ENCODE data around the gene LPAR6. TPM values are rescaled to one million over a fixed set of nuclear protein-coding genes. Genes with fewer than 3 reads are reported as not detected.
"Not testable (repeated sequence)": the region's sequence is repeated elsewhere in the genome, so short reads cannot be mapped to it uniquely, and the experiment has no call there.

Gene LPAR6
- total RNA-seq, 1 donor from 2014 or later: 4.9 TPM

GRCh38 chr13:48434200-48434599 is 21.3 kb upstream of the LPAR6 start:
- intact Hi-C loops (cut with micrococcal nuclease): no loop called here
- Mint-ChIP-seq H3K9me3 (no peaks in the 10 kb centered on the region), H3K4me1 (ENCODE audit: low read depth) (peaks cover 44% of the 10 kb centered on the region), H3K36me3 (ENCODE audit: low read depth) (peaks cover 17% of the 10 kb centered on the region), H3K27me3 (ENCODE audit: insufficient read depth) (no peaks in the 10 kb centered on the region), H3K4me3 (no peak overlapping the region), H3K27ac (no peak overlapping the region)
- no peak for DNase-seq (ENCODE audit: low spot score)

GRCh38 chr13:48431987-48432615 is 19.2 kb upstream of the LPAR6 start:
- Mint-ChIP-seq H3K9me3 (no peaks in the 10 kb centered on the region), H3K4me1 (ENCODE audit: low read depth) (peaks cover 49% of the 10 kb centered on the region), H3K27me3 (ENCODE audit: insufficient read depth) (no peaks in the 10 kb centered on the region), H3K36me3 (ENCODE audit: low read depth) (peaks cover 16% of the 10 kb centered on the region), H3K4me3 (no peak overlapping the region), H3K27ac (no peak overlapping the region)
- intact Hi-C loops (cut with micrococcal nuclease): no loop called here
- DNase-seq (ENCODE audit: low spot score): no peak

GRCh38 chr13:48431431-48431830 is 18.5 kb upstream of the LPAR6 start:
- Mint-ChIP-seq H3K27ac (no peak overlapping the region), H3K4me3 (no peak overlapping the region)

GRCh38 chr13:48429886-48430285 is 17.0 kb upstream of the LPAR6 start:
- H3K4me1 Mint-ChIP-seq (ENCODE audit: low read depth): peaks cover 40% of the 10 kb centered on the region
- H3K4me3 Mint-ChIP-seq: no peak overlapping the region
- intact Hi-C loops (cut with micrococcal nuclease): no loop called here
- peaks cover 6% of the 10 kb centered on the region for H3K9me3 Mint-ChIP-seq
- H3K27ac Mint-ChIP-seq: no peak overlapping the region
- no peaks in the 10 kb centered on the region for H3K27me3 Mint-ChIP-seq (ENCODE audit: insufficient read depth)
- DNase-seq (ENCODE audit: low spot score): no peak
- peaks cover 13% of the 10 kb centered on the region for H3K36me3 Mint-ChIP-seq (ENCODE audit: low read depth)

More at GRCh38 chr13:48431431-48431830, 18.5 kb upstream of the LPAR6 start:
- DNase-seq (ENCODE audit: low spot score): no peak
- H3K9me3 Mint-ChIP-seq: peaks cover 4% of the 10 kb centered on the region
- intact Hi-C loops (cut with micrococcal nuclease): no loop called here
- H3K36me3 Mint-ChIP-seq (ENCODE audit: low read depth): peaks cover 17% of the 10 kb centered on the region
- no peaks in the 10 kb centered on the region for H3K27me3 Mint-ChIP-seq (ENCODE audit: insufficient read depth)
- H3K4me1 Mint-ChIP-seq (ENCODE audit: low read depth): peaks cover 48% of the 10 kb centered on the region

- DNase-seq (ENCODE audit: low spot score): no peak
- Mint-ChIP-seq H3K36me3 (ENCODE audit: low read depth) (peaks cover 7% of the 10 kb centered on the region), H3K4me3 (no peak overlapping the region), H3K27me3 (ENCODE audit: insufficient read depth) (no peaks in the 10 kb centered on the region), H3K9me3 (peaks cover 6% of the 10 kb centered on the region), H3K27ac (no peak overlapping the region), H3K4me1 (ENCODE audit: low read depth) (peaks cover 34% of the 10 kb centered on the region)
- intact Hi-C loops (cut with micrococcal nuclease): no loop called here
Measured at GRCh38 chr13:48429036-48429435, 16.1 kb upstream of the LPAR6 start.

GRCh38 chr13:48426755-48427298 is 13.9 kb upstream of the LPAR6 start:
- Mint-ChIP-seq H3K36me3 (ENCODE audit: low read depth) (peaks cover 14% of the 10 kb centered on the region), H3K4me1 (ENCODE audit: low read depth) (peaks cover 28% of the 10 kb centered on the region), H3K27ac (peak overlapping the region; percentile 63)
- DNase-seq (ENCODE audit: low spot score); H3K4me3 Mint-ChIP-seq; H3K27me3 Mint-ChIP-seq (ENCODE audit: insufficient read depth); H3K9me3 Mint-ChIP-seq; intact Hi-C loops (cut with micrococcal nuclease): not testable (repeated sequence)

- DNase-seq (ENCODE audit: low spot score): no peak
- Mint-ChIP-seq H3K4me3 (no peak overlapping the region), H3K27me3 (ENCODE audit: insufficient read depth) (no peaks in the 10 kb centered on the region), H3K36me3 (ENCODE audit: low read depth) (peaks cover 14% of the 10 kb centered on the region), H3K9me3 (peaks cover 14% of the 10 kb centered on the region), H3K27ac (no peak overlapping the region), H3K4me1 (ENCODE audit: low read depth) (peaks cover 20% of the 10 kb centered on the region)
- intact Hi-C loops (cut with micrococcal nuclease): no loop called here
Measured at GRCh38 chr13:48426052-48426451, 13.1 kb upstream of the LPAR6 start.

GRCh38 chr13:48424212-48424611 is 11.3 kb upstream of the LPAR6 start:
- no peak overlapping the region for H3K4me3 Mint-ChIP-seq
- H3K36me3 Mint-ChIP-seq (ENCODE audit: low read depth): peaks cover 15% of the 10 kb centered on the region
- DNase-seq (ENCODE audit: low spot score): no peak
- H3K27me3 Mint-ChIP-seq (ENCODE audit: insufficient read depth): peaks cover 2% of the 10 kb centered on the region
- no peak overlapping the region for H3K27ac Mint-ChIP-seq
- peaks cover 9% of the 10 kb centered on the region for H3K4me1 Mint-ChIP-seq (ENCODE audit: low read depth)
- intact Hi-C loops (cut with micrococcal nuclease): no loop called here
- H3K9me3 Mint-ChIP-seq: peaks cover 30% of the 10 kb centered on the region

GRCh38 chr13:48422003-48422402 is 9.1 kb upstream of the LPAR6 start:
- H3K4me1 Mint-ChIP-seq (ENCODE audit: low read depth); H3K27ac Mint-ChIP-seq; DNase-seq (ENCODE audit: low spot score); intact Hi-C loops (cut with micrococcal nuclease); H3K4me3 Mint-ChIP-seq; H3K27me3 Mint-ChIP-seq (ENCODE audit: insufficient read depth): not testable (repeated sequence)
- Mint-ChIP-seq H3K9me3 (peaks cover 48% of the 10 kb centered on the region), H3K36me3 (ENCODE audit: low read depth) (peaks cover 29% of the 10 kb centered on the region)

GRCh38 chr13:48415516-48415915 is 2.6 kb upstream of the LPAR6 start:
- DNase-seq (ENCODE audit: low spot score): no peak
- H3K9me3 Mint-ChIP-seq: peaks cover 37% of the 10 kb centered on the region
- H3K4me3 Mint-ChIP-seq: no peak overlapping the region
- peaks cover 2% of the 10 kb centered on the region for H3K27me3 Mint-ChIP-seq (ENCODE audit: insufficient read depth)
- H3K27ac Mint-ChIP-seq: no peak overlapping the region
- intact Hi-C loops (cut with micrococcal nuclease): loop anchor here (2.0 kb wide), 1 partner anchor 15 kb away; no protein-coding TSS in a partner anchor
- H3K4me1 Mint-ChIP-seq (ENCODE audit: low read depth): peaks cover 23% of the 10 kb centered on the region
- peaks cover 22% of the 10 kb centered on the region for H3K36me3 Mint-ChIP-seq (ENCODE audit: low read depth)

- Mint-ChIP-seq H3K4me3 (no peak overlapping the region), H3K27ac (no peak overlapping the region)
- intact Hi-C loops (cut with micrococcal nuclease): loop anchor here (2.0 kb wide), 1 partner anchor 14 kb away; no protein-coding TSS in a partner anchor
Measured at GRCh38 chr13:48414501-48414900, 1.6 kb upstream of the LPAR6 start.

GRCh38 chr13:48411841-48412531 is 927 bp downstream of the LPAR6 start:
- H3K27me3 Mint-ChIP-seq (ENCODE audit: insufficient read depth): no peaks in the 10 kb centered on the region
- no peak for DNase-seq (ENCODE audit: low spot score)
- peak overlapping the region; percentile 96 for H3K4me3 Mint-ChIP-seq
- intact Hi-C loops (cut with micrococcal nuclease): no loop called here
- peaks cover 6% of the 10 kb centered on the region for H3K9me3 Mint-ChIP-seq
- peaks cover 50% of the 10 kb centered on the region for H3K4me1 Mint-ChIP-seq (ENCODE audit: low read depth)
- H3K36me3 Mint-ChIP-seq (ENCODE audit: low read depth): peaks cover 13% of the 10 kb centered on the region
- peak overlapping the region; percentile 94 for H3K27ac Mint-ChIP-seq

More at GRCh38 chr13:48414501-48414900, 1.6 kb upstream of the LPAR6 start:
- H3K9me3 Mint-ChIP-seq: peaks cover 26% of the 10 kb centered on the region
- peaks cover 21% of the 10 kb centered on the region for H3K36me3 Mint-ChIP-seq (ENCODE audit: low read depth)
- H3K27me3 Mint-ChIP-seq (ENCODE audit: insufficient read depth): no peaks in the 10 kb centered on the region
- DNase-seq (ENCODE audit: low spot score): no peak
- H3K4me1 Mint-ChIP-seq (ENCODE audit: low read depth): peaks cover 32% of the 10 kb centered on the region

GRCh38 chr13:48411147-48411794 is 1.6 kb downstream of the LPAR6 start:
- peak overlapping the region; percentile 94 for H3K27ac Mint-ChIP-seq
- no peak for DNase-seq (ENCODE audit: low spot score)
- no peaks in the 10 kb centered on the region for H3K27me3 Mint-ChIP-seq (ENCODE audit: insufficient read depth)
- H3K4me3 Mint-ChIP-seq: peak overlapping the region; percentile 96
- H3K36me3 Mint-ChIP-seq (ENCODE audit: low read depth): peaks cover 14% of the 10 kb centered on the region
- peaks cover 54% of the 10 kb centered on the region for H3K4me1 Mint-ChIP-seq (ENCODE audit: low read depth)
- peaks cover 6% of the 10 kb centered on the region for H3K9me3 Mint-ChIP-seq
- intact Hi-C loops (cut with micrococcal nuclease): no loop called here

Measured in activated T-helper 1 cell treated with anti-CD3 and anti-CD28 coated beads, Interleukin-12 subunit alpha, Interleukin-12 subunit beta, Interleukin-2, Interleukin-4 antibody, amounts not matched to agents 30 ng/mL and 10 ng/mL and 1 ng/mL, durations not matched to agents 14 hours and 24 hours and 36 hours (primary cell).